ENCODE data around the gene PRLH. TPM values are rescaled to one million over a fixed set of nuclear protein-coding genes. Genes with fewer than 3 reads are reported as not detected.
A peak's percentile ranks its signal among the peaks of the same experiment; 100 is the strongest.

The PRLH gene
- total and polyA plus RNA-seq, 2 of the 13 experiments (the other 11 are each of a cell fraction or from before 2014, with no cell fraction given) = not detected

DNA sequence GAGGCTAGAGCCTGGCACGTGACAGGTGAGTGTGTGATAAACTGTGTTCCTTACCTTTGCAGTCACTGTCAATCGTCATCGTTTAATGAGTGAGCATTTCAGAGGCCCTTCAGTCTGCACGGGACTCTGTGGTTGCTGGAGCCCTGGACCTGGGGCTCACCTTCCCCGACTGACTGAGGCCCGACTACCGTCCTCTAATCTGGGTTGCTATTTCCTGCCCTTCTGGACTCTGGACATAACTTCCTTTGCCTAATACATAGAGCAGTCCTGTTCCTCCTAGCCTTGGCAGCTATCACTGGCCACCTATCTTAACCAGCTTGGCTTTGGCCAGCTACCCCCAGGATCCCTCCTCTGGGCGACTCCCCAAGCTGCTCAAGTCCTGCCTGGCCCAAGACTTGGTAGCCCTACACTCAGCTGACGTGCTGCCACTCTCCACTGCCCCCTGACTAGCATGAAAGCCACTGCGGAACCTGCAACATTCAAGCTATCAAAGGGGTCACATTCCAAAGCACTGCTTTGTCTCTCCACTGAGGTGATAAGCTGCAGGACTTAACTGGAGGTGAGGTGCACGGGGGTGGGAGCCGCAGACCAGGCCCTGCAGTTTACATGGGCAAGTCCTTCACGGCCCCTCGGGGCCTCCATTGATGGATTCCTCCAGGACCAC is 35.2 kb downstream of the PRLH start (continued):
- TF ChIP-seq NONO (IDR thresholded peaks at IDR 0.05) (no peak), NONO (CRISPR knock-in tag; conservative IDR thresholded peaks at IDR 0.05) (peak; percentile 65), ZFP1 (CRISPR knock-in tag; IDR thresholded peaks at IDR 0.05) (peak; percentile 20; the same call in 1 of the 2 replicates), SMC3 (IDR thresholded peaks at IDR 0.05; ENCODE audit: low read length) (peak; percentile 39; the same call in 1 of the 2 replicates), ZNF572 (CRISPR knock-in tag; IDR thresholded peaks at IDR 0.05) (0 out of 2 replicates have a peak, but pooled peaks have one; percentile 8), ZNF205 (CRISPR knock-in tag; IDR thresholded peaks at IDR 0.05) (peak; percentile 77; the same call in 1 of the 2 replicates), DPF2 (CRISPR knock-in tag; IDR thresholded peaks at IDR 0.05; ENCODE audit: borderline replicate concordance, low read depth) (peak; percentile 81), SOX13 (IDR thresholded peaks at IDR 0.05) (no peak), SOX13 (CRISPR knock-in tag; conservative IDR thresholded peaks at IDR 0.05 in 1 of 2, IDR thresholded peaks at IDR 0.05 in 1 of 2) (peak in 1 of 2 experiments; percentile 67; a peak in 2 of 4 replicates), ZSCAN29 (CRISPR knock-in tag; conservative IDR thresholded peaks at IDR 0.05) (0 out of 2 replicates have a peak, but pooled peaks have one; percentile 46), ARHGAP35 (CRISPR knock-in tag; IDR thresholded peaks at IDR 0.05; ENCODE audit: borderline replicate concordance) (peak; percentile 83), ZNF337 (CRISPR knock-in tag; IDR thresholded peaks at IDR 0.05; ENCODE audit: borderline replicate concordance, low read depth) (no peak), ZNF317 (CRISPR knock-in tag; IDR thresholded peaks at IDR 0.05) (peak; percentile 67; the same call in 1 of the 2 replicates), BCL6 (CRISPR knock-in tag; IDR thresholded peaks at IDR 0.05) (peak; percentile 56), ZNF619 (CRISPR knock-in tag; IDR thresholded peaks at IDR 0.05) (peak; percentile 72; the same call in 1 of the 2 replicates), ZNF510 (CRISPR knock-in tag; IDR thresholded peaks at IDR 0.05; ENCODE audit: low read depth) (peak; percentile 90), ZNF292 (CRISPR knock-in tag; IDR thresholded peaks at IDR 0.05; ENCODE audit: borderline replicate concordance, low read depth) (peak; percentile 59; the same call in 1 of the 2 replicates), SIX4 (CRISPR knock-in tag; IDR thresholded peaks at IDR 0.05) (peak; percentile 39; the same call in 1 of the 2 replicates), ARNTL (CRISPR knock-in tag; IDR thresholded peaks at IDR 0.05) (peak; percentile 46; the same call in 1 of the 2 replicates)
- TF ChIP-seq, protein P1, sequence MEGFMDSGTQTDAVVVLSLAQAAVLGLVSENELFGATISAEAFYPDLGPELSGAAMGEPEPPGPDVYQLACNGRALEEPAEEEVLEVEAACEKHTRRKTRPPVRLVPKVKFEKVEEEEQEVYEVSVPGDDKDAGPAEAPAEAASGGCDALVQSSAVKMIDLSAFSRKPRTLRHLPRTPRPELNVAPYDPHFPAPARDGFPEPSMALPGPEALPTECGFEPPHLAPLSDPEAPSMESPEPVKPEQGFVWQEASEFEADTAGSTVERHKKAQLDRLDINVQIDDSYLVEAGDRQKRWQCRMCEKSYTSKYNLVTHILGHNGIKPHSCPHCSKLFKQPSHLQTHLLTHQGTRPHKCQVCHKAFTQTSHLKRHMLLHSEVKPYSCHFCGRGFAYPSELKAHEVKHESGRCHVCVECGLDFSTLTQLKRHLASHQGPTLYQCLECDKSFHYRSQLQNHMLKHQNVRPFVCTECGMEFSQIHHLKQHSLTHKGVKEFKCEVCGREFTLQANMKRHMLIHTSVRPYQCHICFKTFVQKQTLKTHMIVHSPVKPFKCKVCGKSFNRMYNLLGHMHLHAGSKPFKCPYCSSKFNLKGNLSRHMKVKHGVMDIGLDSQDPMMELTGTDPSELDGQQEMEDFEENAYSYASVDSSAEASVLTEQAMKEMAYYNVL (CRISPR knock-in tag; IDR thresholded peaks at IDR 0.05; ENCODE audit: borderline replicate concordance) = peak; percentile 81
- TF ChIP-seq, protein P2, sequence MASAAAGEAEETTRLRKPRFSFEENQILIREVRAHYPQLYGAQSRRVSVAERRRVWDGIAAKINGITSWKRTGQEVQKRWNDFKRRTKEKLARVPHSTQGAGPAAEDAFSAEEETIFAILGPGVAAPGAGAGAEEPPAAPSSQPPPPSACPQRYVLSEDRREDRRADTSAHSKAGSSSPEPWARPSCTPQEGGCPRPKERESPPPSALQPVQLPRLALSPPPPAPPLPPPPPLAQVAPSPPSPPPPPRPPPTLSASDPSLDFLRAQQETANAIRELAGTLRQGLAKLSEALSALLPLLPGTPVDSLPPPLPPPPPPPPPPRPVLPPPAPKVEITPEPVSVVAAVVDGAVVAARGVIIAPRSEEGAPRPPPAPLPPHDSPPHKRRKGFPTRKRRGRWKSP (CRISPR knock-in tag; IDR thresholded peaks at IDR 0.05) = 0 out of 2 replicates have a peak, but pooled peaks have one; percentile 15
- TF ChIP-seq, protein P3, sequence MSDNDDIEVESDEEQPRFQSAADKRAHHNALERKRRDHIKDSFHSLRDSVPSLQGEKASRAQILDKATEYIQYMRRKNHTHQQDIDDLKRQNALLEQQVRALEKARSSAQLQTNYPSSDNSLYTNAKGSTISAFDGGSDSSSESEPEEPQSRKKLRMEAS (IDR thresholded peaks at IDR 0.05) = peak; percentile 58; the same call in 1 of the 2 replicates
- TF ChIP-seq, protein P4, sequence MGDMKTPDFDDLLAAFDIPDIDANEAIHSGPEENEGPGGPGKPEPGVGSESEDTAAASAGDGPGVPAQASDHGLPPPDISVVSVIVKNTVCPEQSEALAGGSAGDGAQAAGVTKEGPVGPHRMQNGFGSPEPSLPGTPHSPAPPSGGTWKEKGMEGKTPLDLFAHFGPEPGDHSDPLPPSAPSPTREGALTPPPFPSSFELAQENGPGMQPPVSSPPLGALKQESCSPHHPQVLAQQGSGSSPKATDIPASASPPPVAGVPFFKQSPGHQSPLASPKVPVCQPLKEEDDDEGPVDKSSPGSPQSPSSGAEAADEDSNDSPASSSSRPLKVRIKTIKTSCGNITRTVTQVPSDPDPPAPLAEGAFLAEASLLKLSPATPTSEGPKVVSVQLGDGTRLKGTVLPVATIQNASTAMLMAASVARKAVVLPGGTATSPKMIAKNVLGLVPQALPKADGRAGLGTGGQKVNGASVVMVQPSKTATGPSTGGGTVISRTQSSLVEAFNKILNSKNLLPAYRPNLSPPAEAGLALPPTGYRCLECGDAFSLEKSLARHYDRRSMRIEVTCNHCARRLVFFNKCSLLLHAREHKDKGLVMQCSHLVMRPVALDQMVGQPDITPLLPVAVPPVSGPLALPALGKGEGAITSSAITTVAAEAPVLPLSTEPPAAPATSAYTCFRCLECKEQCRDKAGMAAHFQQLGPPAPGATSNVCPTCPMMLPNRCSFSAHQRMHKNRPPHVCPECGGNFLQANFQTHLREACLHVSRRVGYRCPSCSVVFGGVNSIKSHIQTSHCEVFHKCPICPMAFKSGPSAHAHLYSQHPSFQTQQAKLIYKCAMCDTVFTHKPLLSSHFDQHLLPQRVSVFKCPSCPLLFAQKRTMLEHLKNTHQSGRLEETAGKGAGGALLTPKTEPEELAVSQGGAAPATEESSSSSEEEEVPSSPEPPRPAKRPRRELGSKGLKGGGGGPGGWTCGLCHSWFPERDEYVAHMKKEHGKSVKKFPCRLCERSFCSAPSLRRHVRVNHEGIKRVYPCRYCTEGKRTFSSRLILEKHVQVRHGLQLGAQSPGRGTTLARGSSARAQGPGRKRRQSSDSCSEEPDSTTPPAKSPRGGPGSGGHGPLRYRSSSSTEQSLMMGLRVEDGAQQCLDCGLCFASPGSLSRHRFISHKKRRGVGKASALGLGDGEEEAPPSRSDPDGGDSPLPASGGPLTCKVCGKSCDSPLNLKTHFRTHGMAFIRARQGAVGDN (CRISPR knock-in tag; IDR thresholded peaks at IDR 0.05) = peak; percentile 98
